Activated gamma-delta T cell treated with anti-CD3 and anti-CD28 coated beads, Interleukin-2, amount 50 U/mL, for 16 hours (primary cell): ENCODE data around the gene DPP10.
"Not testable (repeated sequence)": the region's sequence is repeated elsewhere in the genome, so short reads cannot be mapped to it uniquely, and the experiment has no call there.

Experiments
- DNase-seq: peaks from one replicate; pipeline ENCODE4 v3.0.0-alpha.2; 2020; ENCODE audit warnings: low read depth

The DPP10 gene

GRCh38 chr2:114515882-114516281 lies 73.4 kb downstream of the DPP10 start:
- DNase-seq, result no peak

GRCh38 chr2:114517580-114517979 lies 75.1 kb downstream of the DPP10 start:
- DNase-seq, result no peak

- no peak for DNase-seq
These were observed 76.3 kb downstream of the DPP10 start for GRCh38 chr2:114518738-114519137.

- not testable (repeated sequence) for DNase-seq
These were observed 80.2 kb downstream of the DPP10 start for GRCh38 chr2:114522612-114523011.

GRCh38 chr2:114525955-114526354 lies 83.5 kb downstream of the DPP10 start:
- DNase-seq, result no peak

- no peak for DNase-seq
These were observed 84.4 kb downstream of the DPP10 start for GRCh38 chr2:114526841-114527240.

- no peak for DNase-seq
These were observed 85.0 kb downstream of the DPP10 start for GRCh38 chr2:114527330-114527983.

- no peak for DNase-seq
These were observed 92.0 kb downstream of the DPP10 start for GRCh38 chr2:114534116-114535084.

- no peak for DNase-seq
These were observed 95.3 kb downstream of the DPP10 start for GRCh38 chr2:114537777-114538176.

GRCh38 chr2:114542695-114543094 lies 100.3 kb downstream of the DPP10 start:
- no peak for DNase-seq

- DNase-seq, result no peak
These were observed 100.9 kb downstream of the DPP10 start for GRCh38 chr2:114543236-114543766.

GRCh38 chr2:114545052-114545451 lies 102.6 kb downstream of the DPP10 start:
- DNase-seq, result no peak

GRCh38 chr2:114546531-114546930 lies 104.1 kb downstream of the DPP10 start:
- no peak for DNase-seq

GRCh38 chr2:114548151-114548550 lies 105.7 kb downstream of the DPP10 start:
- DNase-seq, result no peak

GRCh38 chr2:114550364-114550763 lies 107.9 kb downstream of the DPP10 start:
- DNase-seq, result no peak

- DNase-seq, result no peak
These were observed 108.7 kb downstream of the DPP10 start for GRCh38 chr2:114550895-114551793.

- DNase-seq, result no peak
These were observed 110.6 kb downstream of the DPP10 start for GRCh38 chr2:114553027-114553426.

GRCh38 chr2:114569166-114569565 lies 126.7 kb downstream of the DPP10 start:
- DNase-seq, result no peak

GRCh38 chr2:114577657-114578056 lies 135.2 kb downstream of the DPP10 start:
- DNase-seq, result no peak

- DNase-seq, result no peak
These were observed 137.1 kb downstream of the DPP10 start for GRCh38 chr2:114579542-114579941.

- no peak for DNase-seq
These were observed 138.2 kb downstream of the DPP10 start for GRCh38 chr2:114580691-114581090.

- no peak for DNase-seq
These were observed 155.9 kb downstream of the DPP10 start for GRCh38 chr2:114598329-114598728.
